ENCODE measurements around the gene AK2. TPM values are rescaled to one million over a fixed set of nuclear protein-coding genes. Genes with fewer than 3 reads are reported as not detected.
"Not testable (repeated sequence)": the region's sequence is repeated elsewhere in the genome, so short reads cannot be mapped to it uniquely, and the experiment has no call there.

Gene AK2
- total and polyA plus RNA-seq, 9 donors = 52.9 to 150 (median 115) TPM

DNA sequence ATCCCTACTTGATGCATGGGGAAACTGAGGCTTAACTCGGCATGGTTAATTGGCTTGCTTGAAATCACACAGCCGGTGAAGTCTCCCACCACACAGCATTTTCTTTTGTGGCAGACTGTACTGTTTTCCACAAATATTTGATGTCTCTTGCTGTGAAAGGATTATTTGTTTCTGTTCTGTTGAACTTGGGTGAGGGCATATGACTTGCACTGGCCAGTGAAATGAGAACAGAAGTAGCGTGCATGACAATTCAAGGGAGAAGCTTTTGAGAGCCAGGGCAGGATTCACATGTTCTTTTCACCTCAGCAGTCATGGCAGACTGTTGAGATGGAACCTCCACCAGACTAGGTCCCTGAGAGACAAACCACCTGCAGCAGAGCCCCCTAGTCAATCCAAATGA lies 11.7 kb upstream of the AK2 start:
- Histone ChIP-seq H3K4me1 (ENCODE audit: insufficient read depth) (no peaks in the 10 kb centered on the region), H3K4me3 (no peak overlapping the region), H3K27me3 (no peaks in the 10 kb centered on the region), H3K9me3 (no peaks in the 10 kb centered on the region), H3K27ac (no peak overlapping the region), H3K36me3 (no peaks in the 10 kb centered on the region)
- DNase-seq = no peak
- no peak for TF ChIP-seq POLR2A (IDR thresholded peaks at IDR 0.05)
- TF ChIP-seq EP300 (IDR thresholded peaks at IDR 0.05) = no peak
- TF ChIP-seq, protein P1, sequence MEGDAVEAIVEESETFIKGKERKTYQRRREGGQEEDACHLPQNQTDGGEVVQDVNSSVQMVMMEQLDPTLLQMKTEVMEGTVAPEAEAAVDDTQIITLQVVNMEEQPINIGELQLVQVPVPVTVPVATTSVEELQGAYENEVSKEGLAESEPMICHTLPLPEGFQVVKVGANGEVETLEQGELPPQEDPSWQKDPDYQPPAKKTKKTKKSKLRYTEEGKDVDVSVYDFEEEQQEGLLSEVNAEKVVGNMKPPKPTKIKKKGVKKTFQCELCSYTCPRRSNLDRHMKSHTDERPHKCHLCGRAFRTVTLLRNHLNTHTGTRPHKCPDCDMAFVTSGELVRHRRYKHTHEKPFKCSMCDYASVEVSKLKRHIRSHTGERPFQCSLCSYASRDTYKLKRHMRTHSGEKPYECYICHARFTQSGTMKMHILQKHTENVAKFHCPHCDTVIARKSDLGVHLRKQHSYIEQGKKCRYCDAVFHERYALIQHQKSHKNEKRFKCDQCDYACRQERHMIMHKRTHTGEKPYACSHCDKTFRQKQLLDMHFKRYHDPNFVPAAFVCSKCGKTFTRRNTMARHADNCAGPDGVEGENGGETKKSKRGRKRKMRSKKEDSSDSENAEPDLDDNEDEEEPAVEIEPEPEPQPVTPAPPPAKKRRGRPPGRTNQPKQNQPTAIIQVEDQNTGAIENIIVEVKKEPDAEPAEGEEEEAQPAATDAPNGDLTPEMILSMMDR (IDR thresholded peaks at IDR 0.05) = no peak
- intact Hi-C loops (cut with DNase I) = loop anchor here in 1 of 4 donors (10.0 kb wide), 1 partner anchor 64 kb away; no protein-coding TSS in a partner anchor
- 79 to 85% (median 85%) methylated on average over 3 of the region's 3 CpGs for WGBS, 3 donors

DNA sequence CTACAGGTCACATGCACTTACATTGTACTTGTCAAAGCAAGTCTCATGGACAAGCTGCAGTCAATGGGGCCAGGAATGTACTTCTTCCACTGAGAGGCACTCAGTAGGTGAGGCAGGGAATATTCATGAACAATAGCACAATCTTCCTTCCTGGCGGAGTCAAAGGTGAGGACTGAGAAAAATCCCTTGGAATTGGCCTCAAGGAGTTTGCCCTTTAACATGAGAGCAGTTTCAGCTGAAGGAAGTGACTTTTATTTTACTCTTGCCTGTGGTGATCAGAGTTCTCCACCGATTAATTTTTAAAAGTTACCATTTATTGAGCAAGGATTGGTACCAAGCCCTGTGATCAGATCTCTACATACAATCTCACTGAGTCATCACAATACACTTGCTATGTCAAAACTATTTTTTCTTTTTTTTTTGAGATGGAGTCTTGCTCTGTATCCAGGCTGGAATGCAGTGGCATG lies 11.2 kb upstream of the AK2 start:
- Histone ChIP-seq H3K36me3 (no peaks in the 10 kb centered on the region), H3K9me3 (no peaks in the 10 kb centered on the region), H3K27me3 (no peaks in the 10 kb centered on the region), H3K27ac (no peak overlapping the region), H3K4me3 (no peak overlapping the region), H3K4me1 (ENCODE audit: insufficient read depth) (no peaks in the 10 kb centered on the region)
- WGBS, 3 donors = 88 to 95% (median 92%) methylated on average over 2 of the region's 2 CpGs
- no peak for DNase-seq
- intact Hi-C loops (cut with DNase I) = loop anchor here in 1 of 4 donors (10.0 kb wide), 1 partner anchor 63 kb away; no protein-coding TSS in a partner anchor
- TF ChIP-seq POLR2A (IDR thresholded peaks at IDR 0.05) (no peak), EP300 (IDR thresholded peaks at IDR 0.05) (no peak)
- TF ChIP-seq, protein P1 (IDR thresholded peaks at IDR 0.05) = no peak

DNA sequence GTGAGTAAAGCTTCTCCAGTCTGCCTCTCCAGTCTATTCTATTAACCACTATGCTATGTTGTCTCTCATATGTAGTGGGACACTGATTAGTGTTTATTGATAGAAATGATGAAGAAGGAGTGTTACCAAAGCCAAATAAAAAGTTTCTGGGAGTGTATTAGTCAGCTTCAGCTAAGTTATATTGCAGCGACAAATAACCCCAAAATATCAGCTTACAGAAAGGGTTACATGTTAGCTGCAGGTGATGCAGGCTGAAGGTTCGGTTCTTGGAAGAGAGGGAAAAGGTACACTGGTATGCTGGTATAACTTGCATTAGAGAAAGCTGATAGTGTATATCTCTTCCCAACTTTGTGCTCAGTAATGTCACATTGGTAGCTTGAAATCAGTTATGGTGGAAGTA lies 10.6 kb upstream of the AK2 start:
- no peak overlapping the region for H3K4me3 ChIP-seq
- DNase-seq = no peak
- no peaks in the 10 kb centered on the region for H3K27me3 ChIP-seq
- TF ChIP-seq EP300 (IDR thresholded peaks at IDR 0.05) (no peak), POLR2A (IDR thresholded peaks at IDR 0.05) (no peak)
- TF ChIP-seq, protein P1 (IDR thresholded peaks at IDR 0.05) = no peak
- H3K27ac ChIP-seq = no peak overlapping the region
- WGBS, 3 donors = 88 to 92% (median 91%) methylated on average over 2 of the region's 2 CpGs
- H3K36me3 ChIP-seq = no peaks in the 10 kb centered on the region
- H3K9me3 ChIP-seq = no peaks in the 10 kb centered on the region
- no peaks in the 10 kb centered on the region for H3K4me1 ChIP-seq (ENCODE audit: insufficient read depth)
- intact Hi-C loops (cut with DNase I) = loop anchor here in 1 of 4 donors (10.0 kb wide), 1 partner anchor 62 kb away; no protein-coding TSS in a partner anchor

DNA sequence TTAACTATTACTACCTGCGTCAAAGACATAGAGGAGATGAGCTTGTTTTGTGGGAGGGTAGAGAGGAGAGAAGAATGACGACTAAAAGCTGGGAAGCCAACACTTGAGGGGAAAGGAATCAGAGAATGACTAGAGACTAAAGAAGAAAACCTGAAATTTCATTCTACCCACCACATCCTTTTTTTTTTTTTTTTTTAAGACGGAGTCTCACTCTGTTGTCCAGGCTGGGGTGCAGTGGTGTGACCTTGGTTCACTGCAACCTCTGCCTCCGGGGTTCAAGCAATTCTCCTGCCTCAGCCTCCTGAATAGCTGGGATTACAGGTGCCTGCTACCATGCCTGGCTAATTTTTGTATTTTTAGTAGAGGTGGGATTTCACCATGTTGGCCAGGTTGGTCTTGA lies 9.6 kb upstream of the AK2 start:
- H3K4me3 ChIP-seq; H3K36me3 ChIP-seq; H3K27me3 ChIP-seq; H3K4me1 ChIP-seq (ENCODE audit: insufficient read depth); H3K9me3 ChIP-seq; DNase-seq; H3K27ac ChIP-seq: not testable (repeated sequence)
- WGBS, 3 donors = 75 to 83% (median 82%) methylated on average over 4 of the region's 4 CpGs
- intact Hi-C loops (cut with DNase I) = loop anchor here in 1 of 4 donors (10.0 kb wide), 1 partner anchor 61 kb away; no protein-coding TSS in a partner anchor

DNA sequence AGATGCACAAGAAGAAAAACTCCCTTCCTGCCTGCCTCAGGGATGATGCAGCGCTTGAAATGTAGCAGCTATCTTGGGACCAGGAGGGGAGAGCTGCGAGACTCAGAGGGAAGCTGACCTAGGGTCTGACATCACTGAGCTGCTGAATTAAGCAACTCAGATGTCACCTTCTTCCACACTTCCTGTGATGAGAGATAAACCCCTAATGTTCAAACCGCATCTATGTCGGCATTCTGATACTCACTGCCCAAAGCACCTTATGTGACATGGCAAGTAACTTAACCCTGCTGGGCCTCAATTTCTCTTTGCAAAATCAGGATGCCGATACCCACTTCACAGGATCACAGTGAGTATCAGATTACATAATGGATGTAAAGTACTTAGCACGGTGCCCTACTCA lies 9.1 kb upstream of the AK2 start:
- intact Hi-C loops (cut with DNase I) = loop anchor here in 1 of 4 donors (10.0 kb wide), 1 partner anchor 61 kb away; no protein-coding TSS in a partner anchor
- 68 to 77% (median 73%) methylated on average over 6 of the region's 6 CpGs for WGBS, 3 donors
- H3K4me1 ChIP-seq (ENCODE audit: insufficient read depth) = no peaks in the 10 kb centered on the region
- DNase-seq = no peak
- no peaks in the 10 kb centered on the region for H3K27me3 ChIP-seq
- H3K9me3 ChIP-seq = no peaks in the 10 kb centered on the region
- no peaks in the 10 kb centered on the region for H3K36me3 ChIP-seq
- TF ChIP-seq EP300 (IDR thresholded peaks at IDR 0.05) = no peak
- TF ChIP-seq, protein P1 (IDR thresholded peaks at IDR 0.05) = no peak
- no peak overlapping the region for H3K4me3 ChIP-seq
- no peak overlapping the region for H3K27ac ChIP-seq
